Adipocyte (in vitro differentiated cells): ENCODE measurements around the gene LAMTOR4.
"Not testable (repeated sequence)": the region's sequence is repeated elsewhere in the genome, so short reads cannot be mapped to it uniquely, and the experiment has no call there.

Experiments
- DNase-seq: peaks from one replicate; pipeline ENCODE4 v3.0.0-alpha.2; 2015; ENCODE audit warnings: low read depth
- H3K27me3 ChIP-seq: replicated peaks from 2 replicates; pipeline ENCODE4 v1.7.0; 2013; ENCODE audit warnings: mild to moderate bottlenecking, low read length, moderate library complexity; ENCODE audit not compliant: control insufficient read depth, insufficient read depth
- H3K36me3 ChIP-seq: 2 replicates; pipeline ENCODE4 v1.7.0; 2013; ENCODE audit warnings: low read length, mild to moderate bottlenecking, moderate library complexity; ENCODE audit not compliant: control insufficient read depth, insufficient read depth, severe bottlenecking
- H3K4me1 ChIP-seq: 2 replicates; pipeline ENCODE4 v1.7.0; 2013; ENCODE audit warnings: mild to moderate bottlenecking, low read length, moderate library complexity; ENCODE audit not compliant: control insufficient read depth, insufficient read depth
- H3K4me3 ChIP-seq: 2 replicates; pipeline ENCODE4 v1.7.0; 2013; ENCODE audit warnings: mild to moderate bottlenecking, low read length, moderate library complexity
- H3K9ac ChIP-seq: 2 replicates; pipeline ENCODE4 v1.7.0; 2013; ENCODE audit warnings: mild to moderate bottlenecking, low read length, moderate library complexity
- H3K9me3 ChIP-seq: 2 replicates; pipeline ENCODE4 v1.7.0; 2013; ENCODE audit warnings: mild to moderate bottlenecking, low read length, moderate library complexity; ENCODE audit not compliant: control insufficient read depth

Gene LAMTOR4

GRCh38 chr7:100176096-100177044 lies 27.7 kb downstream of the LAMTOR4 start:
- Histone ChIP-seq H3K4me1 (no peaks in the 10 kb centered on the region), H3K9me3 (no peaks in the 10 kb centered on the region), H3K36me3 (no peaks in the 10 kb centered on the region), H3K27me3 (peaks cover 20% of the 10 kb centered on the region), H3K4me3 (peak overlapping the region; percentile 83), H3K9ac (peak overlapping the region; percentile 78)
- DNase-seq, result no peak

DNA sequence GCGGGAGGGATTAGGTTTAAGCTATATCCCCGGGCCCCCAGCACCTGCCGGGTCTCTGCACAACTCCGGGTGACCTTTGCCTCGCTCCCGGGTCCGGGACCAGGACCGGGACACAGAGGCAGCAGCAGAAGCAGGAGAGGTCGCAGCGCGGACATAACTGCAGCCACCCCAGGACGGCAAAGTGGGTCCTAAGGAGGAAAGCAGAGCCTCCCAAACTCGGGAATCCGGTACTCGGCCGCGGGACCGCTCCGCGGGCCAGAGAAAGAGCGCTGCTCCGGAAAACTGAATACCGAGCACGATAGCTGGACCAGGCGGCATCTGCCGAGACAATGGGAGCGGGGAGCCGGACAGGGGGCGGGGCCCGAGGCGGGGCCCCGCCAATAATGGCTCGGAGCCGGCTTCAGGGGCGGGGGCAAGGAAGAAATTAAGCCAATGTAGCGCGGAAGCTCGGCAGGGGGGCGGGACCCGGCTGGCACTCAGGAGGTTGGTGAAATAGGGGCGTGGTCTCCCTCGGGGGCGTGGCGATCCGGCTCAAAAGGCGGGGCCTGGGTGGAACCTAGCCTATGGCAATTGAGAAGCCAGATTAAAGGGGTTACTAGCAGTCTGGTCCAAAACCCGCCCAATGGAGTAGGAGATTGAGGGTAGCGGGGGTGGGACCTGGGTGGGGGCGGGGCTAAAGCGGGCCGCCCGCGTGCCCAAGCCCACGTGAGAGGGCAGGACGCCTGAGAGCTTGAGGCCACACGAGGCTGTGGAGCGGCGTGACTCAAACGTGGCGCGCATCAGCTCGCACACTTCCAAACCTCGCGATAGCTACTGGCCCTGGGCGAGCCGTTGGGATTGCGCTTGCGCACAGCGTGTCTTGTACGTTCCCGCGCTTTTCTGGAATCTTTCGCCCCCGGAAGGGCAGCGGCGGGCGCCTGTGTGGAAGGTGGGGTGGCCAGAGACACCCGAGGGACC lies 28.6 kb downstream of the LAMTOR4 start, which contains the start of the genes GPC2 and STAG3:
TSS of gene GPC2 (minus strand) at position 337 of the 957 bp plus-strand sequence. CDS start at position 155, 182 bp downstream.
TSS of gene STAG3 (plus strand) at position 874 of the 957 bp plus-strand sequence. CDS start 2,639 bp downstream, outside the sequence.
- Histone ChIP-seq H3K4me1 (no peaks in the 10 kb centered on the region), H3K9me3 (no peaks in the 10 kb centered on the region)
- DNase-seq, result peak; percentile 99

DNA sequence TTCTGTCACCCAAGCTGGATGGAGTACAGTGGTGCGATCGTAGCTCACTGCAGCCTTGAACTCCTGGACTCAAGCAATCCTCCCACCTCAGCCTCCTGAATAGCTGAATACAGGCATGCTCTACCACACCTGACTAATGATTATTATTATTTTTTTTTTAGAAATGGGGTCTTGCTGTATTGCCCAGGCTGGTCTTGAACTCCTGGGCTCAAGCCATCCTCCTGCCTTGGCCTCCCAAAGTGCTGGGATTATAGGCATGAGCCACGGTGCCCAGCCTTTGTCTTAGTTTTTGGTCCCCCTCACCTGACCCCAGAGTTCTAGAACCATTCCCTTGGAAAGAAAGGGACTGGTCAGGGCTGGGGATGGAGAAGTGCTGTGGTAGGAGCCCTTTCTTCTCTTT lies 31.4 kb downstream of the LAMTOR4 start:
- not testable (repeated sequence) for H3K4me3 ChIP-seq, H3K36me3 ChIP-seq, H3K27me3 ChIP-seq, H3K4me1 ChIP-seq, DNase-seq, H3K9ac ChIP-seq, H3K9me3 ChIP-seq

More for the DNA sequence above, 28.6 kb downstream of the LAMTOR4 start, which contains the start of the genes GPC2 and STAG3:
- H3K9ac ChIP-seq, result peak within 1 kb of the TSS; percentile 78
- peaks cover 17% of the 10 kb centered on the region for H3K27me3 ChIP-seq
- H3K4me3 ChIP-seq, result peak within 1 kb of the TSS; percentile 83
- H3K36me3 ChIP-seq, result no peaks in the 10 kb centered on the region

- not testable (repeated sequence) for H3K27me3 ChIP-seq, H3K36me3 ChIP-seq, H3K9me3 ChIP-seq, DNase-seq, H3K9ac ChIP-seq, H3K4me3 ChIP-seq, H3K4me1 ChIP-seq
These were observed 33.9 kb downstream of the LAMTOR4 start for GRCh38 chr7:100182616-100183015.

GRCh38 chr7:100183090-100183489 lies 34.4 kb downstream of the LAMTOR4 start:
- H3K9ac ChIP-seq, DNase-seq, H3K4me1 ChIP-seq, H3K9me3 ChIP-seq, H3K27me3 ChIP-seq, H3K36me3 ChIP-seq, H3K4me3 ChIP-seq: not testable (repeated sequence)

- no peak overlapping the region for H3K4me3 ChIP-seq
- H3K9ac ChIP-seq, result no peak overlapping the region
- no peaks in the 10 kb centered on the region for H3K27me3 ChIP-seq
- H3K9me3 ChIP-seq, result no peaks in the 10 kb centered on the region
- H3K4me1 ChIP-seq, result peaks cover 11% of the 10 kb centered on the region
- no peaks in the 10 kb centered on the region for H3K36me3 ChIP-seq
- no peak for DNase-seq
These were observed 37.0 kb downstream of the LAMTOR4 start for GRCh38 chr7:100185726-100186125.

- H3K27me3 ChIP-seq, result no peaks in the 10 kb centered on the region
- H3K9me3 ChIP-seq, result no peaks in the 10 kb centered on the region
- peaks cover 30% of the 10 kb centered on the region for H3K4me1 ChIP-seq
- no peak for DNase-seq
- no peaks in the 10 kb centered on the region for H3K36me3 ChIP-seq
- H3K9ac ChIP-seq, result no peak overlapping the region
- H3K4me3 ChIP-seq, result no peak overlapping the region
These were observed 40.3 kb downstream of the LAMTOR4 start for GRCh38 chr7:100189061-100189460.

DNA sequence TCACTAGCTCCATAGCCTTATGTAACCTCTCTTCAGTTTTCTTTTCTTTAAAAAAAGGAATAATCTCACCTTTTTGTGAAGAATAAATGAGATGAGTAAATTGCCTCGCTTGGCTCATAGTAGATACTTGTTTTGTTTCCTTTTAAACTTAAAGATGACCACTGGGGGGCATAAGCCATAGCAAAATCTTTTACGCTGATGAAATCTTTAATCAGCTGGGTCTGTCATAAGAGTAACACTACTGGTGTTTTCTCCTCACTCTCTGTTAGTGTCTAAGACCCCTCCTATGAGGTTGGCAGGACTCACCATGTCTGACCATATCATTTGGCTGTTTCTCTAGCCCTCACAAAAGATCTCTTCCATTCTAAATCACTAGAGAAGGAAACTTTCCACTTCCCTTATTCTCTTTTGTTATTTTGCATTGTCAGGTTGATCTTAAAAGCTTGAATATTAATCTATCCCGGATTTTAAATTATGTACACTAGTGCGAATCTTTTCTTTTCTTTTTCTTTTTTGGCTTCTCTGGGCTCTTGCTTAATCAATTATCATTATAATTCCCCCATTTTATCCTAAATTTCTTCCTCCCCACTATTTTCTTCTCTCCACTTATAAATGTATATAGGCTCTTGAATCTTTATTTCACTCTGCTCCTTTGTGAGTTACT lies 41.5 kb downstream of the LAMTOR4 start:
- Histone ChIP-seq H3K9me3 (no peaks in the 10 kb centered on the region), H3K36me3 (no peaks in the 10 kb centered on the region), H3K4me1 (peaks cover 30% of the 10 kb centered on the region), H3K4me3 (no peak overlapping the region), H3K27me3 (no peaks in the 10 kb centered on the region), H3K9ac (peak overlapping the region; percentile 66)
- DNase-seq, result peak; percentile 65

DNA sequence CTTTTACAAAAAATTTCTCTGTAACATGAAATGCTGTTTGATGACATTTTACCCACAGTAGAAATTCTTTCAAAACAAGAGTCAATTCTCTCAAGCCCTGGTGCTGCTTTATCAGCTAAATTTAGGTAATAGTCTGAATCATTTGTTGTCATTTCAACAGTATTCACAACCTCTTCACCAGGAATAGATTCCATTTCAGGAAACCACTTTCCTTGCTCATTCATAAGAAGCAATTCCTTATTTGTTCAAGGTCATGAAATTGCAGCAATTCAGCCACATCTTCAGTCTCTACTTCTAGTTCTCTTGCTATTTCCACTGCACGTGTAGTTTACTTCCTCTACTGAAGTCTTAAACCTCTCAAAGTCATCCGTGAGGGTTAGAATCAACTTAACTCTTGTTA lies 43.1 kb downstream of the LAMTOR4 start:
- Histone ChIP-seq H3K36me3 (no peaks in the 10 kb centered on the region), H3K4me1 (peaks cover 30% of the 10 kb centered on the region), H3K9ac (peak overlapping the region; percentile 41), H3K4me3 (no peak overlapping the region), H3K9me3 (no peaks in the 10 kb centered on the region), H3K27me3 (no peaks in the 10 kb centered on the region)
- DNase-seq, result peak; percentile 34

GRCh38 chr7:100192281-100192862 lies 43.7 kb downstream of the LAMTOR4 start:
- H3K9ac ChIP-seq, result peak overlapping the region; percentile 41
- DNase-seq, H3K36me3 ChIP-seq, H3K27me3 ChIP-seq, H3K9me3 ChIP-seq, H3K4me3 ChIP-seq: not testable (repeated sequence)
- H3K4me1 ChIP-seq, result peaks cover 30% of the 10 kb centered on the region
